Fibroblast of peridontal ligament (primary cell): ENCODE results near the gene PTPN5.

Experiments used
- DNase-seq: peaks from one replicate; pipeline ENCODE4 v3.0.0-alpha.2; 2010; ENCODE audit errors: extremely low read depth

PTPN5 gene

GRCh38 chr11:18773104-18773503 is 18.5 kb downstream of the PTPN5 start:
- no peak for DNase-seq

GRCh38 chr11:18772211-18772610 is 19.4 kb downstream of the PTPN5 start:
- DNase-seq: no peak

DNA sequence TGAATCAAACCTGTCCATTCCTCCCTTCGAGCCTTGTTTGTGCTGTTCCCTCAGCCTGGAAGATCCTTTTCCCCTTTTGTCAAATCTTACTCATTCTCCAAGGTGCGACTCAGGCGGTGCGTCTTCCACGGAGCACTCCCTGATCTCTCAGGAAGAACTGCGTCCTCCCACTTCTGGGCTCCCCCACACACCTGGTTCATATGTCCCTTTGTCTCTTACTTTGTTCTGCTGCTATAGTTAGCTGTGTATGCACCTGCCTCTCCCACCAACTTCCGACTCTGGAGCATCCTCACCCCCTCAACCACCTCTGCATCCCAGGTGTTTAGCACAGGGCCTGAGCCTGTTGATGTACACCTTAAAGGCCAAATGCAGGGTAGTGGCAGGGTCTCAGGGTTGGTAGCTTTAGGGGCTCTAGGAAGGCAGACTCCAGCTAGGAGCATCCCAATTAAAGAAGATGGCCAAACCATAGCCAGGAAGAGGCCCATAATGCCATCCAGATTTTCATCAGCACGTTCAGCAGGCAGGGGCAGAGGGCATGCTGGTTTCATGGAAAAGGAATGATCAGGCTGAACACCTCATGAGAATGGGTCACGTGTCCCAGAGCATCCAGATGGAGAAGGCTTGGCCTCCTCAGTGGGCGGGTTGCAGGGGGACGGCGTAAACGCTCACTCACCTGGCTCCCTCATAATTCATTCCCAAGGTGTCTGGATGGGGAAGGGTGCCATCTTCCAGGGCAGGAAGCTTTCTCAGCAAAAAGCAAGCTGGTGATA is 20.1 kb downstream of the PTPN5 start:
- no peak for DNase-seq

- DNase-seq: no peak
These were observed 21.0 kb downstream of the PTPN5 start for GRCh38 chr11:18770479-18771125.

- no peak for DNase-seq
These were observed 21.7 kb downstream of the PTPN5 start for GRCh38 chr11:18769802-18770456.

DNA sequence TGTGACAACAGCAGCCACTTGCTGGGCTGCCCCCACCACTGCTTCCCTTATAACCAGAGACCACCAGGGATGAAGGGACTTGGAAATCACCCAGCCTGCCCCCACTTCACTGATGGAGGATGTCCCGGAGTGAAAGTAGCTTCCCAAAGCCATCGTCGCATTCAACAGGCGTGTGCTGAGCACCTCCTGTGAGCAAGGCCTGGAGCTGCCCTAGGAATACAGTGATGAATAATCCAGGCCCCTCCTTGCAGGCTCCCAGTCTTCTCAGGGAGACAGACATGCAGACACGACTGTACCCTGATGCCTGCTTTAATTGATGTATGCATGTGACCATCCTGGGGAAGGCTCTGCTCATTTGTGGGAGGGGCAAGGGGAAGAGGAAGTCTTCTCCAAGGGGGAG is 22.6 kb downstream of the PTPN5 start:
- no peak for DNase-seq

GRCh38 chr11:18768472-18768901 is 23.1 kb downstream of the PTPN5 start:
- DNase-seq: no peak

- no peak for DNase-seq
These were observed 25.6 kb downstream of the PTPN5 start for GRCh38 chr11:18766015-18766414.

GRCh38 chr11:18765554-18765953 is 26.0 kb downstream of the PTPN5 start:
- no peak for DNase-seq

- no peak for DNase-seq
These were observed 29.9 kb downstream of the PTPN5 start for GRCh38 chr11:18761741-18762140.

DNA sequence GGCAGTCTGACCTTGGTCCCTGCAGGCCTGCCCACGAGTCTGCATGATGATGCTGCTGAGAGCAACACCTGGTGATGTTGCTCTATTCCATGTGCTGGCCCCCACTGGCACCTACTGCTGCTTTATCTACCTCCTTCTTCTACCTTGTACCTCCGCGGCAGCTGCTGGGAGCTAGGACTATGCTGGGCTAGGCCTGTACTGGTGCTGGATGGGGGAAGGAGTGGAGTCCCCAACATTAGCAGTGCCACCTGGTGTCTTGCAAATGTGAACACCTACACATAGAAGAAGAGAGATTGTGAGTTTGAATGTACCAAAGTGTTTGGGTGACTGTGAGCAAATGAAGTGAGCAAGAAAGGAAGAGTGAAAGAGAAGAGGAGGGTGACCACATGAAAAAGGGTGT is 30.5 kb downstream of the PTPN5 start:
- DNase-seq: no peak

DNA sequence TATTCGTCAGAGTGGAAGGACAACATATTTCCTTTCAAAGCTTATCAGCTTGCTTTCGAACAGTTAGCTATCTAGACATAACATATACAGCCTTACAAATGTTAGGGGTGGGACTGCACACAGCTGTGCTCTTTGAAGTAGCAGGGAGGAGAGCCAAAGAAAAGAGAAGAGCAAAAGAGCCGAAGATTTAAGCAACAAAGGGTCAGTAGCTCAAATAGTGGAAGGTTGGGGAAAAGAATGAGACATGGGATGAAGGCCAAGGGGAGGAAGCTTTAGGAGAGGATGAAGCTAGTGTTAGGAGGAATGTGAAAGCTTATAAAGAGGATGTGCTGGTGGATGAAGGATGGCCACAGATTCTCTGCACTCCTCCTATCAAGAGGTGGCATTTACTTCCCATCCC is 33.8 kb downstream of the PTPN5 start:
- no peak for DNase-seq

DNA sequence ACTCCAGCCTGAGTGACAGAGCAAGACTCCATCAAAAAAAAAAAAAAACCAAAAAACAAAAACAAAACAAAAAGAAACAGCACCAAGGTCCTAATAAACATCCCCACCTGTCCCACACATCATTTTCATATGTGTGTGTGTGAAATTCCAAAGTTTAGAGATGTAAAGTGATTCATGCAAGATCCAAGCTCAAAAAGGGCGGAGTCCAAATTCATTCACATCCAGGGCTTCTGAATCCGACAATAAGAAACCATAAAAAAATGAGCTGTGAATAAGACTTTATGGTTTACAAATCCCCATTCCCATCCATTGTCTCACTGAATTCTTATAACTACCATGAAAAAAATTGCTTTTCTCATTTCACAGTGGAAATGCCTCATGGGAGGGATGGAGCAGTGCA is 34.7 kb downstream of the PTPN5 start:
- DNase-seq: no peak

GRCh38 chr11:18754308-18754707 is 37.3 kb downstream of the PTPN5 start:
- DNase-seq: no peak

- DNase-seq: no peak
These were observed 39.1 kb downstream of the PTPN5 start for GRCh38 chr11:18752502-18752901.

GRCh38 chr11:18750944-18751343 is 40.7 kb downstream of the PTPN5 start:
- no peak for DNase-seq

GRCh38 chr11:18749681-18750319 is 41.8 kb downstream of the PTPN5 start:
- DNase-seq: peak; percentile 61

GRCh38 chr11:18748766-18749365 is 42.7 kb downstream of the PTPN5 start:
- no peak for DNase-seq

- DNase-seq: no peak
These were observed 46.3 kb downstream of the PTPN5 start for GRCh38 chr11:18745251-18745650.

- no peak for DNase-seq
These were observed 47.6 kb downstream of the PTPN5 start for GRCh38 chr11:18743900-18744514.

DNA sequence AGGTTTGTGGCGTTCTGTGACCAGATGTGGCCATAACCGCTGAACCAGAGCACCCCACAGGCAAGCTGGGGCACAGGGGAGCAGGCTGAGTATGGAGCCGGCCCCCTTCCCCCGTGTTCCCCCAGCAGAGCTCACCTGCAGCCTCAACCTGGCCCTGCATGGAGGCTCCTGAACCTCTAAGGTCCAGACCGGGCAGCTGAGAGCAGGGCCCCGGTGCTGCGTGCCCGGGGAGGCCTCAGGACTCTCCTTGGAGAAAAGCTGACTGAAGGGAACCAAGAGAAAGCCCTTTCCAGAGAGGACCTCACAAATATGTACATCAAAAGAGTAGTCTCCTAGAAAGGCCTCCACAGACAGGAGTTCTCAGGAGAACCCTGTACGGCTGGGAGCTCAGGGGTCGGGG is 48.2 kb downstream of the PTPN5 start:
- no peak for DNase-seq

DNA sequence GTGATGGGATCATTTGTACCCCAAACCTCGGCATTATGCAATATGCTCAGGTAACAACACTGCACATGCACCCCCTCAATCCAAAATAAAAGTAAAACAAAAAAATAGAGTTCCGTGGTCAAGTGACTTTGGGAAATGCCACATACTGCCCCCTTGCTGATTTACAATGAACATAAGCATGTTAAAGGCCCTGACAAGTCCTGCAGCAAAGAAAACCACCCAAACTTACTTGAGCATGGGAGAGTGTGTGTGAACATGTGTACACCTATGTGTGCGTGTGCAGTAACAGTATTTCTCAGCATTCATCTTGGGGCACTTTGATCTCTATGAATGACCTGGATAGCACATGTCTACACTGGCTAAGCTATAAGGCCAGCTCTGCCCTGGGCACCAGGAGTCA is 49.8 kb downstream of the PTPN5 start:
- no peak for DNase-seq
